NB4 (cell line): ENCODE results near the gene CADPS2.

Source experiments
- CTCF ChIP-seq: IDR thresholded peaks from one replicate; pipeline ENCODE4 v1.5.1; 2012; ENCODE audit warnings: low read depth, low read length
- MAX ChIP-seq: IDR thresholded peaks from 2 replicates; pipeline ENCODE4 v1.6.1; 2011; ENCODE audit warnings: low read depth, low read length
- POLR2A ChIP-seq: IDR thresholded peaks from 2 replicates; pipeline ENCODE4 v1.6.1; 2011; ENCODE audit warnings: mild to moderate bottlenecking; ENCODE audit not compliant: insufficient read length; ENCODE audit errors: extremely low read depth

- TF ChIP-seq CTCF (no peak), POLR2A (no peak), MAX (no peak)
Observed at GRCh38 chr7:122577449-122578003, 308.7 kb downstream of the CADPS2 start.
